Transverse colon (tissue), 4 donors: ENCODE data around the gene SMARCA1. TPM values are rescaled to one million over a fixed set of nuclear protein-coding genes. Genes with fewer than 3 reads are reported as not detected.

Experiments used
- DNase-seq: peaks from one replicate; pipeline ENCODE4 v3.0.0-alpha.2; 2019
- H3K27ac ChIP-seq, 4 donors: fragments of 200-600 bp; sonication (generic); 2 replicates each; pipeline ENCODE4 v1.5.1; 2016 to 2018; ENCODE audit warnings: inconsistent platforms in 4 of 4
- H3K27me3 ChIP-seq: fragments of 200-600 bp; sonication (generic); 2 replicates; pipeline ENCODE4 v1.5.1; 2017; ENCODE audit warnings: inconsistent platforms
- H3K36me3 ChIP-seq, 4 donors: fragments of 200-600 bp; sonication (generic); 2 replicates each; pipeline ENCODE4 v1.5.1; 2017 to 2019; ENCODE audit warnings: inconsistent platforms in 4 of 4
- H3K4me1 ChIP-seq, 4 donors: fragments of 200-600 bp; sonication (generic); 2 replicates each; pipeline ENCODE4 v1.5.1; 2017 to 2020; ENCODE audit warnings: inconsistent platforms in 4 of 4
- H3K4me3 ChIP-seq, 4 donors: fragments of 200-600 bp; sonication (generic); 1 replicate in 1 of 4; 2 replicates in 3 of 4; pipeline versions ENCODE4 v1.5.1 to v1.6.1; 2017 to 2019; ENCODE audit warnings: inconsistent platforms in 4 of 4
- H3K9me3 ChIP-seq, 2 donors: fragments of 200-600 bp; sonication (generic); 2 replicates each; pipeline ENCODE4 v1.5.1; 2017 to 2019; ENCODE audit warnings: inconsistent platforms in 2 of 2
- EP300 ChIP-seq: sonication (generic); formaldehyde crosslinking; IDR thresholded peaks from one replicate; pipeline ENCODE4 v1.6.1; 2017; ENCODE audit warnings: antibody characterized with exemption, low read depth
- POLR2A ChIP-seq: fragments of 450-650 bp; IDR thresholded peaks from one replicate; pipeline ENCODE4 v1.6.1; 2016; ENCODE audit warnings: antibody characterized with exemption, mild to moderate bottlenecking, moderate library complexity
- POLR2AphosphoS5 ChIP-seq, 3 donors: sonication (generic); formaldehyde crosslinking; IDR thresholded peaks; one replicate each; pipeline ENCODE4 v1.6.1; 2016; ENCODE audit warnings: antibody characterized with exemption in 3 of 3
- WGBS, 2 donors: methylation state at CpG; one replicate each; pipeline ENCODE4 v1.1.5; 2018; ENCODE audit warnings: low coverage in 1 of 2; 5-methylcytosine and 5-hydroxymethylcytosine counted together
- in situ Hi-C, 4 donors: fragments of 200-750 bp; cut with MboI; loops; one replicate each; pipeline versions ENCODE4 v1.15.0 to v1.15.1; 2017; ENCODE audit warnings: low sequenced_read_pairs in 3 of 4, low pct_ligation_motif_present in 1 of 4, low pct_unique_long_range_greater_than_20kb in 1 of 4
- intact Hi-C: fragments of 100-400 bp; cut with DNase I; formaldehyde crosslinking; loops from one replicate; pipeline ENCODE4 v1.15.1; 2023; ENCODE audit warnings: low total_unique reads
- total RNA-seq, 4 donors: library from RNA; depleted of rRNA; stranded (reverse); fragments of >200 nt; gene quantifications; one replicate each; pipeline ENCODE4 v1.1.0, GENCODE V29; 2016
- TF ChIP-seq, protein P1 (sequence below), 5 experiments: fragments of 200-600 bp in 3 of 5; fragments of 450-650 bp in 2 of 5; sonication (generic) in 3 of 5; IDR thresholded peaks; 1 replicate in 2 of 5; 2 replicates in 3 of 5; pipeline ENCODE4 v1.5.1; 2016 to 2017; ENCODE audit warnings: antibody characterized with exemption in 5 of 5, inconsistent platforms in 3 of 5, mild to moderate bottlenecking in 2 of 5, moderate library complexity in 1 of 5

Gene SMARCA1, protein sequence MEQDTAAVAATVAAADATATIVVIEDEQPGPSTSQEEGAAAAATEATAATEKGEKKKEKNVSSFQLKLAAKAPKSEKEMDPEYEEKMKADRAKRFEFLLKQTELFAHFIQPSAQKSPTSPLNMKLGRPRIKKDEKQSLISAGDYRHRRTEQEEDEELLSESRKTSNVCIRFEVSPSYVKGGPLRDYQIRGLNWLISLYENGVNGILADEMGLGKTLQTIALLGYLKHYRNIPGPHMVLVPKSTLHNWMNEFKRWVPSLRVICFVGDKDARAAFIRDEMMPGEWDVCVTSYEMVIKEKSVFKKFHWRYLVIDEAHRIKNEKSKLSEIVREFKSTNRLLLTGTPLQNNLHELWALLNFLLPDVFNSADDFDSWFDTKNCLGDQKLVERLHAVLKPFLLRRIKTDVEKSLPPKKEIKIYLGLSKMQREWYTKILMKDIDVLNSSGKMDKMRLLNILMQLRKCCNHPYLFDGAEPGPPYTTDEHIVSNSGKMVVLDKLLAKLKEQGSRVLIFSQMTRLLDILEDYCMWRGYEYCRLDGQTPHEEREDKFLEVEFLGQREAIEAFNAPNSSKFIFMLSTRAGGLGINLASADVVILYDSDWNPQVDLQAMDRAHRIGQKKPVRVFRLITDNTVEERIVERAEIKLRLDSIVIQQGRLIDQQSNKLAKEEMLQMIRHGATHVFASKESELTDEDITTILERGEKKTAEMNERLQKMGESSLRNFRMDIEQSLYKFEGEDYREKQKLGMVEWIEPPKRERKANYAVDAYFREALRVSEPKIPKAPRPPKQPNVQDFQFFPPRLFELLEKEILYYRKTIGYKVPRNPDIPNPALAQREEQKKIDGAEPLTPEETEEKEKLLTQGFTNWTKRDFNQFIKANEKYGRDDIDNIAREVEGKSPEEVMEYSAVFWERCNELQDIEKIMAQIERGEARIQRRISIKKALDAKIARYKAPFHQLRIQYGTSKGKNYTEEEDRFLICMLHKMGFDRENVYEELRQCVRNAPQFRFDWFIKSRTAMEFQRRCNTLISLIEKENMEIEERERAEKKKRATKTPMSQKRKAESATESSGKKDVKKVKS
- 10 to 100 TPM in 3 of 4 donors, 1 to 10 TPM in 1; 5.9 to 16.1 (median 13.2) TPM for total RNA-seq

DNA sequence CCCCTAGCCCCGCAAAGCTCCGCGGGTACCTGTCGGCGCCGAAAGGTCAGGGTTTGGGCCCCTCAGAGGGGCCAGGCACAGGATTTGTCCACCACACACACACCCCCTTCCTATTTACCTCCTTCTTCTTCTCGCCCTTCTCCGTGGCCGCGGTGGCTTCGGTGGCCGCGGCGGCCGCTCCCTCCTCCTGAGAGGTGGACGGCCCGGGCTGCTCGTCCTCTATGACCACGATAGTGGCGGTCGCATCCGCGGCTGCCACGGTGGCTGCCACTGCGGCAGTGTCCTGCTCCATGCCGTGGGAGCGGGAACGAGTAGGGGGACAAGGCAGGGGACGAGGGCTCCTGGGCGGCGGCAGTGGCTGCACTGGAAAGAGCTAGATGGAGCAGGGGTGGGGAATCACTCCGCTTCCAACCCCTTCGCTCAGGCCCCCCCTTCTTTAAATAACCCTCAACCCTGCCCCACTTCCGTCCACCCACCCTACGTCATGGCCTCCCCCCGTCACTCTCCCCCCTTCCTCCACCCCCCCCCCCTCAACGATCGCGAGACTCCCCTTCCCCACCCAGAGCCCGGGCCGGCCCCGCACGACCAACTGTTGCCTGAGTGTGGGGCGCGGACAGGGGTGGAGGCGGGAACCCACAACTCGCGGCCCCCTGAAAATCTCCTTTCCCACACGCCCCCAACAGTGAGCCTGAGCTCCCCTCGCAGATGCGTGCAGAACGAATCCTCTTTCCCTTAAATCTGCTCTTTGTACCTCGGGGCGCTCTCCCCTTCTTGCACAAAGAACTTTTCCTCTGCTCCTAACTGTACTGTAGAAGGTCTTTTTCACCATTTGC lies at the start of gene SMARCA1:
SMARCA1 (minus strand) TSS at position 412 of the 833 bp plus-strand sequence; CDS start at position 292, 120 bp downstream.
- Histone ChIP-seq H3K27ac (peak within 1 kb of the TSS; percentile 73 to 88 (median 87)), H3K9me3 (no peaks in the 10 kb centered on the region), H3K4me1 (peaks cover 0 to 4% (median 0%) of the 10 kb centered on the region in 4 donors), H3K4me3 (peak within 1 kb of the TSS; percentile 48 to 66 (median 56)), H3K27me3 (peaks cover 11% of the 10 kb centered on the region), H3K36me3 (no peaks in the 10 kb centered on the region)
- 0 to 36% methylated on average over 1 to 53 of the region's 54 CpGs for WGBS, 2 donors
- TF ChIP-seq EP300 (no peak), POLR2AphosphoS5 (IDR thresholded peaks at IDR 0.05) (peak in 1 of 3 donors; percentile 9)
- in situ Hi-C loops = no loop called here
- intact Hi-C loops = no loop called here
- peak; percentile 17 for DNase-seq

DNA sequence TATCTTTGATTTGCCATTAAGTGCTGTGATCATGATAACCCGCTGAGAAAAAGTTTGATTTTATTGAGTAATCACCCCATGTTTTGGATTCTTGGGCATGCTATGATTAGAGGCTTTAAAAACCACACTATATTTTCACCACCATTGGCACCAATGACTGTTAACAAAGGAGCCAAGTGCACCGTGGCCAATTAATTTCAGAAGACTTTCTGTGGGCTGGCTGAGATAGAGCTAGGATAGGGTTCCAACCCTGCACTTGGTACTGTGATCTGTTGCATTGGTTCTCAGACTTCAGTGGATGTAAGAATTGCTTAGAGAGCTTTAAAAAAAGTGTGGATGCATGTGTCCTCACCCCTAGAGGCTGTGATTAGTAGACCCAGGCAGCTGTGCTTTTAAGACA lies 49.1 kb upstream of the SMARCA1 start:
- Histone ChIP-seq H3K27ac (no peak overlapping the region), H3K9me3 (no peaks in the 10 kb centered on the region), H3K4me3 (no peak overlapping the region), H3K27me3 (no peaks in the 10 kb centered on the region), H3K36me3 (peaks cover 0 to 3% (median 0%) of the 10 kb centered on the region in 4 donors), H3K4me1 (no peaks in the 10 kb centered on the region)
- TF ChIP-seq POLR2A = no peak
- TF ChIP-seq POLR2AphosphoS5 (IDR thresholded peaks at IDR 0.05) = no peak
- no peak for TF ChIP-seq EP300
- TF ChIP-seq, protein P1, sequence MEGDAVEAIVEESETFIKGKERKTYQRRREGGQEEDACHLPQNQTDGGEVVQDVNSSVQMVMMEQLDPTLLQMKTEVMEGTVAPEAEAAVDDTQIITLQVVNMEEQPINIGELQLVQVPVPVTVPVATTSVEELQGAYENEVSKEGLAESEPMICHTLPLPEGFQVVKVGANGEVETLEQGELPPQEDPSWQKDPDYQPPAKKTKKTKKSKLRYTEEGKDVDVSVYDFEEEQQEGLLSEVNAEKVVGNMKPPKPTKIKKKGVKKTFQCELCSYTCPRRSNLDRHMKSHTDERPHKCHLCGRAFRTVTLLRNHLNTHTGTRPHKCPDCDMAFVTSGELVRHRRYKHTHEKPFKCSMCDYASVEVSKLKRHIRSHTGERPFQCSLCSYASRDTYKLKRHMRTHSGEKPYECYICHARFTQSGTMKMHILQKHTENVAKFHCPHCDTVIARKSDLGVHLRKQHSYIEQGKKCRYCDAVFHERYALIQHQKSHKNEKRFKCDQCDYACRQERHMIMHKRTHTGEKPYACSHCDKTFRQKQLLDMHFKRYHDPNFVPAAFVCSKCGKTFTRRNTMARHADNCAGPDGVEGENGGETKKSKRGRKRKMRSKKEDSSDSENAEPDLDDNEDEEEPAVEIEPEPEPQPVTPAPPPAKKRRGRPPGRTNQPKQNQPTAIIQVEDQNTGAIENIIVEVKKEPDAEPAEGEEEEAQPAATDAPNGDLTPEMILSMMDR (IDR thresholded peaks at IDR 0.05) = no peak
- intact Hi-C loops (no loop called here), in situ Hi-C loops (no loop called here)
- no peak for DNase-seq
- WGBS, 2 donors = 82% methylated on average over 2 of the region's 2 CpGs; no CpG with 5 or more reads in 1 of the 2 donors

DNA sequence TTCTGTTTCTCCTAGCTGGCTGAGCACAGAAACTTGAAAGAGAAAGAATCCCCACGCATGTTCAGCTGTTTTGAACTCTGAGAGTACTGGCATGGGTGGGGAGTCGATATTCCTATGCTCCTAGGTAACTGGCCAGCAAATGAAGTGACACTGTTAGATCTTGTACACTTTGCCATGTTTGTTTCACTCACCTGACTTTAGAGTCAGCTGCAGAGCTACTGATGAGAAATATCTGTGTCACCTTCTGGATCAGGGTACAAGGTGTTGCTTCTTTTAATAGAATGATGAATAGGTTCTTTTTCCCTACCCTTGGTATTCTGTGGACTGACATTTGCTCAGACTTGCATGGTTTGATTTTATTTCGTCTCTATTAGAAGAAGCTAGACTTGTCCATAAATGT lies 45.1 kb upstream of the SMARCA1 start:
- in situ Hi-C loops (no loop called here), intact Hi-C loops (no loop called here)
- no peak overlapping the region for H3K4me3 ChIP-seq
- 76 to 100% methylated on average over 1 to 3 of the region's 3 CpGs for WGBS, 2 donors
- no peaks in the 10 kb centered on the region for H3K36me3 ChIP-seq
- no peak for DNase-seq
- H3K27ac ChIP-seq = no peak overlapping the region
- no peaks in the 10 kb centered on the region for H3K9me3 ChIP-seq
- no peaks in the 10 kb centered on the region for H3K4me1 ChIP-seq
- no peaks in the 10 kb centered on the region for H3K27me3 ChIP-seq
- TF ChIP-seq POLR2A (no peak), EP300 (no peak), POLR2AphosphoS5 (IDR thresholded peaks at IDR 0.05) (no peak)
- TF ChIP-seq, protein P1 (IDR thresholded peaks at IDR 0.05) = no peak

DNA sequence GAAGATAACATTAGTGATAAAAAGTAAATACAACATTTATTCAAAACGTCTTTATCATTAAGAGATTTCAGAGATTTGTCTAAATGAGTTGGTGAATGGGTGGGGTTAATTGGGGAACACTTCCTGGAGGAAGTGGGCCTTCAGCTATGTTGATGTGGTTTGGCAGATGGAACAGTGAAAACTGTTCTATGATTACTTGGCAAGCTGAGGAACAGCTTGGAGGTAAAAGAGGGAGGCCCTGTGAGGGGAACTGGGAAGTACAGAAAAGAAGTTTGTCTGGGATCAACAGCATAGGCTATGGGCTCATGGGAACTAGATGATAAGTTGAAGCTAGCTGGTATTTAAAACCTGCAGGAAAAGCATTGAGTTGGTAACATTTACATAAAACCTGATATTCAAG lies 42.8 kb upstream of the SMARCA1 start:
- H3K4me3 ChIP-seq = no peak overlapping the region
- H3K4me1 ChIP-seq = no peaks in the 10 kb centered on the region
- TF ChIP-seq POLR2AphosphoS5 (IDR thresholded peaks at IDR 0.05) (no peak), POLR2A (no peak), EP300 (no peak)
- TF ChIP-seq, protein P1 (IDR thresholded peaks at IDR 0.05) = no peak
- peaks cover 0 to under 1% (median 0%) of the 10 kb centered on the region in 4 donors for H3K36me3 ChIP-seq
- intact Hi-C loops = no loop called here
- 12 to 20% methylated on average over 1 of the region's 1 CpG for WGBS, 2 donors
- in situ Hi-C loops = no loop called here
- H3K9me3 ChIP-seq = no peaks in the 10 kb centered on the region
- no peak for DNase-seq
- no peak overlapping the region for H3K27ac ChIP-seq
- H3K27me3 ChIP-seq = no peaks in the 10 kb centered on the region
